ENCODE results near the gene ZFHX3.
A peak's percentile ranks its signal among the peaks of the same experiment; 100 is the strongest.

The ZFHX3 gene

DNA sequence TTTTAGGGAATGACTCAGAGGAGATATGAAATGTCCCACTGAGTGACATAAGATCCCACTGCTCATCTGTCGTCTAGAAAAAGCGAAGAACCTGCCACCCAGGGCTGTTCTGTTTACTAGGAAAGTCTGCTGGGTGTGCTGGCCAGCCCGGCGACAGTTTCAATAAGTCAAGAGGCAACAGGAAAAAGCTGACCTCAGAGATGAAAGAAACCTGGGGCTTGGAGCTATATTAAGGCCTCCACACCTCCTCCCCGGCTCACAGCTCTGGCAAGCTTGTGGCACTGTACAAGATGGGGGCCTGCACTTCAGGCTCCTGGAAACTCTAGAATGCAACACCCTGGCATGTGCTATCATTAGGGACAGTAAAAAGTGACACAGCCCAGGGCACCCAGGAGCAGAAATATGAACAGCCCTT lies 10.6 kb downstream of the ZFHX3 start:
- DNase-seq: no peak

GRCh38 chr16:73036074-73036826 lies 11.7 kb downstream of the ZFHX3 start:
- DNase-seq: no peak

GRCh38 chr16:73034374-73034773 lies 13.6 kb downstream of the ZFHX3 start:
- DNase-seq: peak in 1 of 5 experiments; percentile 13

GRCh38 chr16:73033271-73033998 lies 14.5 kb downstream of the ZFHX3 start:
- DNase-seq: no peak

DNA sequence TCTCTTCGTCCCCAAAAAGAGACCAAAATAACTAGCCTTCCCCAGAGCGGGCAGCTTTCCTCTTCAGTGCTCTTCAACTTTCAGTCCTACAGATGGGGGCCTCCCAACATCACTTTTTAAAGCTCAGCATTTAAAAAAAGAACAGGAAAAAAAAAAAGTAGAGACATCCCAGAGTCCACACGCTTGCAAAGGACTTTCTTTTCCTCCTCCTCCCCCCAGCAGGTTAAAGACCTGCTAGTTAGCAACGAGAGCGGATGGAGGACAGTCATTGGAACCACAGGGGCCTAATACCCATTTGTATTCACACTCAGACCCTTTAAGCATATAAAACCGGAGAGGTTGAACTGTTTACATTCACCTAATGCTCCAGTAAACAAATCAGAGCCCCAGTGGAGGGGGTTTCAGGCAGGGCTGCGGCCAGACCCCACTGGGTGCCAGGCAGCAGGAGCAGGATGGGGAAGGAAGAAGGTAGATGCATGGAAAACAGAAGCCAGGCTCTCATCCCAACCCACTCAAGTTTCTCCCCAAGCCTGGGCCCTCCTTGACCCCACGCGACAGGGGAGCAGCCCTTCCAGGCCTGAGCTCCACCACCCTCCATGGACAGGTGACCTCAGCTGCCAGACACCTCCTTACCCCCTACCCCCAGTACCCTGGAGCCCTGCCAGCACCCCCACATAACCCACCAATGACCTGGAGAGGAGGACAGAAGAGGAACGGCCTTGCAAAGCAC lies 15.2 kb downstream of the ZFHX3 start:
- DNase-seq: no peak

DNA sequence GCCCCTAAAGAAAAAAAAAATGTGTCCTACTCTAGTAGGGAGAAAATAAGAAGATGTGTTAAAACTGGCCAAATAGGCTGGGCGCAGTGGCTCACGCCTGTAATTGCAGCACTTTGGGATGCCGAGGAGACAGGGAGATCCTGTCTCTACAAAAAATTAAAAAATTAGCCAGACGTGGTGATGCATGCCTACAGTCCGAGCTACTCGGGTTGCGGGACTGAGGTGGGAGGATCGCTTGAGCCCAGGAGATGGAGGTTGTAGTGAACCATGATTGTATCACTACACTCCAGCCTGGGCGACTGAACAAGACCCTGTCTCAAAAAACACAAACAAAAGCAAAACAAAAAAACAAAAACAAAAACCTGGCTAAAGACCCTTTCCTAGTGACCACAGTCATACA lies 15.9 kb downstream of the ZFHX3 start:
- no peak for DNase-seq

GRCh38 chr16:73031155-73031866 lies 16.6 kb downstream of the ZFHX3 start:
- no peak for DNase-seq

DNA sequence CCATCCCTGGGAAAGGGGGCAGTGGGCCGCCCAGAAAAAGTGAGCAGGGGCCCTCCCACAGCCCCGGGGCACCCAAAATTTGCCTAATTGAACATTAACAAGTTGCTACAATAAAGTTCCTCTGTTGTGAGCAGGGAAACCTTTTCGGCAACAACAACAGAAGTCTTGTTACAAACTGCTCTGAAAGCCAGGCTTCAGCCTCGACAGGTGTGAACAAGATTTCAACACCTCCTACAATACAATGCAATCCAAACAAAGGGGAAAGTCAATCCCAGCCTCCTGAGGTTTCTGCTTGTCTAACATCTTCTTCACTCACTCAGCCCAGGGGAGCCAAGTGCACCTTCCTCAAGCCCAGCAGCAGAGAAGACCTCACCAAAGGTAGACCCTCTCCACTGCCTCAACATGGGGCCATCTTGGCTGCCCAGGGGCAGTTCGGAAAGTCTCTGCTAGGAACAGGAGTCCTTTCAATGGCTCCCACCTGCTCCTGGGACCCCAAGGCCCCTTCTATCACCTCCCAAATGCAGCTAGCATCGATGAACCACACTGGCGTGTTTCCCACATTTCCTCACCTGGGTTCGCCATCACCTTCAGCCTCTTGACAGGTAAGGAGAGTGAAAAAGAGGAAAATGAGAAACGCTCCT lies 19.1 kb downstream of the ZFHX3 start:
- no peak for DNase-seq

DNA sequence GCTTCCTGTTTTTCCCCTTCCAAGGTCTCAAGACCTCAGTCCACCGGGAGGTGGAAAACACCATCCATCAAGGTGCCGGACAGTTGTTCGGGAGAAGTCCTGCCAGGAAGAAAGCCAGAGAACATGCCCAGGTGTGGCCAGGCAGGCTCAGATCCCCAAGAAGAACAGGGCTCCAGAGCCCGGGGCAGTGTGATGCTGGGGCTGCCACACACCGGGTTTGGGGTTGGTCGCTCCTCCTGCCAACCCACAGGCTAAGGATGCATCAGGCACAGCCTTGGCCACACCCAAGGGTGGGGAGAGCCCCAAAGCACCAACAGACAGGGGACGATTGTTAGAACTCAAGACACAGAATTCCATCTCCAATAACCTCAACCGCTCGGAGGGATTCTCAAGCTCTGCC lies 19.7 kb downstream of the ZFHX3 start:
- DNase-seq: no peak

DNA sequence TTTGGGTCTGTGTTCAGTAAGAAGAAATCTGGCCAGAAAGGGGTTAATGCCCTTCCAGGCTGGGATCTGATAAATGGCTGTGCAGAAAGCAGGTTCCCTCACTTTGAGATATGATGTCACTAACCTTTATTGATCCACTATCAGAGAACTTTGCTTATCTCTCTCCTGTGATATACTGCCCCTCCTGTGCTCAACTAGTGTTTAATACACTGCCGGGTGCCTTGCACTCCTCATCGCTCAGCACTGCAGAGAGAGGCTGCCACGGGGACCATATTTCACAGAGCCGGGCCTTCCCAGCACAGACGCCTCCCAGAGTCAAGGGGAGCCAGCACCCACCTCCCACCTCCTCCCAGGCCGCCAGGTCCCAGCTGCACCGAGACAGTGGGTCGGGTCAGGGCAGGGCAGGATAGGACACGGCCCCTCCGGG lies 20.2 kb downstream of the ZFHX3 start:
- no peak for DNase-seq

- DNase-seq: no peak
Observed at GRCh38 chr16:73026754-73027684, 20.9 kb downstream of the ZFHX3 start.

GRCh38 chr16:73025856-73026210 lies 22.1 kb downstream of the ZFHX3 start:
- no peak for DNase-seq

DNA sequence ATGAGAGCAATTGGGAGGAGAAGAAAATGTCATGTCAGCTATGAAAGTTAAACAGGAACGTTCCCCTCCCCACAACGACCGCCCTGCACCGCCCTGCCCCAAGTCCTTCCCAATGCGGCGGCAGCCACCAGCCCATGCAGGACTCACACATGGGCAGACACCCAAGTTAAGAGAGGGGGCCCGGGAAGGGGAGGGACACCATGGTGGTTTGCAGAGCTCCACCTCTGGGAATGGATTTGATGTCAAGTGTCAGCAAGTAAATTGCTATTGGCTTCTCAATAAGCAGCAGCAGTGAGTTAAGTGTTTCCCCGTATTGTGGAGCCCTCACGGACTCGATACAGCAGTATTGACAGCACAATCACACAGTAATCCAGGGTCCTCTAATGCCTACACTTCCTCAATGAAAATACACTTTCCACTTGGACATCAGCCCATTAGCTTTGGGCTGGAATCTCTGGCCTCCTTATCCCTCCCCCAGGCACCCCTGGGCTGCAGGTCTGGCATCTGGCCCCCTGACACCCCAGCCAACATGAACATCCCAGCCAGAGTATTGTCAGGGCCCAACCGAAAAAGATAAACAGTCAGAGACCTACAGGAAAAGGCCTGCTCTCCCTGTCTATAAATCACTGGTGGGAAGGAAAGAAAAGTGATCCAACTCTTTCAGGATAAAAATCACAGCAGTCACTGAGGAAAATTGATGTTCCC lies 22.6 kb downstream of the ZFHX3 start:
- no peak for DNase-seq

- no peak for DNase-seq
Observed at GRCh38 chr16:73024571-73025105, 23.3 kb downstream of the ZFHX3 start.

GRCh38 chr16:73023752-73024570 lies 24.0 kb downstream of the ZFHX3 start:
- no peak for DNase-seq

DNA sequence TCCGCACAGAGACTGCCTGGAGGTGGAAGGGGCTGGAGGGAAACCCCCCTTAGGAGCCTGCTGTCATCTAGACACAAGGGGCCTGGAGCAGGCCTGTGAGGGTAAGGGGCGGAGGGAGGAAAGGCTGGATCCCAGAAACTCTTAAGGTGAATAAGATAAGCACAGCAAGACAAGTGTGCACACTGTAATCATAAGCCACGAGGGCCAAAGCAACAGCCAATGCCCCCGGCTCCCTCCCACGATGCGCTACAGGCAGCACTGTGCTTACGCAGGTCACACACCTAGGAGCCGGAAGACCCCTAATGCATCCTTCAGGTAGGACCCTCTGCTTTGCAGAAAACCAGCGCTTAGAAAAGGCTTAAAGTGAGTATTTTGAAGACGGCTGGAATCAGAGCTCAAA lies 24.6 kb downstream of the ZFHX3 start:
- DNase-seq: no peak

DNA sequence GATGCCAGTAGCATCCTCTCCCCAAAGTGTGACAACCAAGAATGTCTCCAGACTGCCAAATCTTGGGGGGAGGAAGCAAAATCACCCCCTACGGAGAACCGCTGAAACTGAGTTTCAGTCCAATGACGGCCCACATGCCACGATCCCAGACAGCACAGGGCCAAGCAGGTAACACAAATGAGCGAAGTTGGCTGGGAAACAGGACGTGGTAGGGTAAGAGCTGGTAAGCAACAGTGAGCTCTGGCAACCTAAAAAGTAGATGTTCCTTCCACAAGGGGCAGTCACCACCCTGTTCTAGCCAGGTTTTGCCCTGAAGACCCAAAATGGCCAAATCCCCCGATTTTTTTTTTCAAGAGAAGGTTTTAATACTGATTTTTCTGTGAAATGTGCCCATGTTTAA lies 25.4 kb downstream of the ZFHX3 start:
- no peak for DNase-seq

GRCh38 chr16:73021866-73022495 lies 25.9 kb downstream of the ZFHX3 start:
- no peak for DNase-seq

- no peak for DNase-seq
Observed at GRCh38 chr16:73020409-73020884, 27.5 kb downstream of the ZFHX3 start.
